GM12891 (cell line): ENCODE data around the gene NKD1.

Source experiments
- DNase-seq: peaks from one replicate; pipeline ENCODE4 v3.0.0; 2011; ENCODE audit warnings: low spot score; ENCODE audit not compliant: insufficient read length
- FAIRE-seq: peaks from 2 replicates; lab custom pipeline; 2011; peaks lifted over from hg19 to GRCh38; lab: Jason Lieb, UNC
- PAX5 ChIP-seq: IDR thresholded peaks from 2 replicates; pipeline ENCODE4 v1.6.1; 2011; ENCODE audit warnings: low read length, moderate library complexity, mild to moderate bottlenecking; ENCODE audit not compliant: insufficient read depth, severe bottlenecking
- POLR2A ChIP-seq: IDR thresholded peaks from 2 replicates; pipeline ENCODE4 v1.6.1; 2011; ENCODE audit warnings: low read depth, low read length, control low read depth
- POLR2AphosphoS5 ChIP-seq: IDR thresholded peaks from 2 replicates; pipeline ENCODE4 v1.6.1; 2011; ENCODE audit warnings: low read depth, low read length, control low read depth
- POU2F2 ChIP-seq: IDR thresholded peaks from 2 replicates; pipeline ENCODE4 v1.6.1; 2011; ENCODE audit warnings: low read depth, mild to moderate bottlenecking, control low read depth, low read length, moderate library complexity
- SPI1 ChIP-seq: IDR thresholded peaks from 2 replicates; pipeline ENCODE4 v1.6.1; 2011; ENCODE audit warnings: low read depth, low read length, control low read depth
- TAF1 ChIP-seq: IDR thresholded peaks from 2 replicates; pipeline ENCODE4 v1.6.1; 2011; ENCODE audit warnings: low read depth, low read length, control low read depth

NKD1 gene

GRCh38 chr16:50537533-50538290 lies 10.5 kb upstream of the NKD1 start:
- FAIRE-seq = no peak
- TF ChIP-seq TAF1 (no peak), POLR2AphosphoS5 (no peak), POLR2A (no peak), PAX5 (no peak), POU2F2 (no peak), SPI1 (no peak)
- no peak for DNase-seq

DNA sequence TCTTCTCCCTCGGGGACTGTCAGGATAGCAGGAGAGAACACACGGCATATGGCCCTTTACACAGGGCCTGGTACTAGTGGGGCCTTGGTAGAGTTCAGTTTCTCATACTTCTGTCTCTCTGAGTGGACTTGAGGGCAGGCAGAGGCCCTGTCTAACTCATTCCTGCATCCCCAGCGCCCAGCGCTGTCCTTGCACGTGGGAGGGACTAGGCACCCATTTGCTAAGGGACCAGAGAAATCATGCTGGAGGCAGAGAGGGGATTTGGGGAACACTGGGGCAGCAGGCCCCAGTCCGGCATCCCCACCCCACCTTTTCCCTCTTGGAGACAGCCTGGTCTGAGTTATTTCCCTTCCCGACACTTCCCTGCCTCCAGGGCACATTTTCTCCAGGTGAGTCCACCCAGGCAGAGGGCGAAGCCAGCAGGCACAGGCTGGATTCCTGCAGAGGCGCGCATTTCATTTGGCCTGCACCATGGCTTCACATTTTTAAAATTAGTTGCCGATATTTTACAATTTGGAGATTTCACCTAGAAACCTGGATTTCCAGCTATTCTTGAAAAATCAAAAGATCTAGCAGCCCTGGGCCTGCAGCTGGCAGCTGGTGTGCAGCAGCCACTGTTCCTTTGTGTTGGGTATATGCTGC lies 9.7 kb upstream of the NKD1 start:
- no peak for TF ChIP-seq POLR2A
- no peak for TF ChIP-seq PAX5
- no peak for TF ChIP-seq POU2F2
- TF ChIP-seq TAF1 = no peak
- TF ChIP-seq SPI1 = no peak
- TF ChIP-seq POLR2AphosphoS5 = no peak
- DNase-seq (no peak), FAIRE-seq (no peak)

GRCh38 chr16:50539053-50539695 lies 9.0 kb upstream of the NKD1 start:
- no peak for FAIRE-seq
- no peak for DNase-seq
- TF ChIP-seq POLR2A (no peak), SPI1 (no peak), TAF1 (no peak), POLR2AphosphoS5 (no peak), PAX5 (no peak), POU2F2 (no peak)

GRCh38 chr16:50539822-50540710 lies 8.1 kb upstream of the NKD1 start:
- FAIRE-seq (no peak), DNase-seq (no peak)
- TF ChIP-seq POLR2AphosphoS5 (no peak), SPI1 (no peak), TAF1 (no peak), POU2F2 (no peak), PAX5 (no peak), POLR2A (no peak)

DNA sequence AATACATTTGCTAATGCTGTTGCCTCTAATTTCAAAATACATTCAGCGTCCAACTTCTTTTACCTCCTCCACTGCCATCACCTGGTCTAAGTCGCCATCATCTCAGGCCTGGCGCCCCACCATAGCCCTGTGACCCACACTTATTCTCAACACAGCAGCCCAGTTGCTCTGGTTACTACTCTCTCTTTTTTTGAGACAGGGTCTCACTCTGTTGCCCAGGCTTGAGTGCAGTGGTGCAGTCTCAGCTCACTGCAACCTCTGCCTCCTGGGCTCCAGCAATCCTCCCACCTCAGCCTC lies 7.5 kb upstream of the NKD1 start:
- DNase-seq = no peak
- no peak for FAIRE-seq
- TF ChIP-seq POLR2AphosphoS5 (no peak), SPI1 (no peak), POLR2A (no peak), TAF1 (no peak), PAX5 (no peak), POU2F2 (no peak)

- DNase-seq (no peak), FAIRE-seq (no peak)
- TF ChIP-seq POLR2AphosphoS5 (no peak), POLR2A (no peak)
Measured at GRCh38 chr16:50542703-50543102, 5.5 kb upstream of the NKD1 start.

GRCh38 chr16:50546125-50546524 lies 2.1 kb upstream of the NKD1 start:
- no peak for DNase-seq

DNA sequence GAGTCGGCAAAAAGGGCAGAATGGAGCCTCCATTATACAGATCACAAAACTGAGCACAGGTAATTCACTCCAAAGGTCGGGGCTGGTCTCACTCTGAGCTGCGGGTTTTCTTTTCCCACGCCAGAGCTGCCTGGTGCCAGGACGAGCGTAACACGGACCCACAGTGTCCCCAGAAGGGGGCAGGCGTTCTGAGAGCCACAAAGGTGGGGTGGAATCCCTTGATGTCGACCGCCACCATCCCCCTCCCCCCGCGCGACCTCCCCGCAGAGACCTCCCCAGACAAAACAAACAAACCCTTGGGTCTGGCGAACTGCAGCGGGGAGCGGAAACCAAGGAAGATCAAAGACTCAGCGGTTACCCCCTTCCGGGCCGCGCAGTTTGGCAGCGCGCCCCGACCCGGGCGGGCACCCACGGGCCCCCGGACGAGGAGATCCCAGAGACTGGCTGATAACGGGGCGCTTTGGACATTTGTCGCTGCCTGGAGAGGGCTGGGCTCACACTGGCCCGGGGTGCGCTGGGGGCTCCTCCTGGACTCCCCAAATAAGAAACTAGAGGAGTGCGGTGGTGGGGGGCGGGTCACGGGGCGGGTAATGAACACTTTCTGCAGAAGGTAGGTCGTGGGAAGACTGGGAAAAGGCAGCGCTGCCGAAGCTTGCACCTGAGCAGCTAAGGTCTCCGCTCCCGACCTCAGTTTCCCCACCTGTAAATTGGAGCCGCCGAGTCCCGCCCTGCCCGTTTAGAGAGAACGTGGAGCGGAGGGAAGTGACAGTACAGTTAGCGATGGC lies 664 bp upstream of the NKD1 start:
- TF ChIP-seq POU2F2 (no peak), POLR2AphosphoS5 (no peak), TAF1 (no peak), POLR2A (no peak), PAX5 (no peak), SPI1 (no peak)
- DNase-seq (peak; percentile 52), FAIRE-seq (peak; percentile 31)

More at GRCh38 chr16:50546125-50546524, 2.1 kb upstream of the NKD1 start:
- FAIRE-seq = no peak
- no peak for TF ChIP-seq POLR2A
- TF ChIP-seq POLR2AphosphoS5 = no peak
- no peak for TF ChIP-seq TAF1
- no peak for TF ChIP-seq PAX5
- no peak for TF ChIP-seq SPI1
- TF ChIP-seq POU2F2 = no peak
